ENCODE results near the gene EIF4G2.
A peak's percentile ranks its signal among the peaks of the same experiment; 100 is the strongest.

The EIF4G2 gene

DNA sequence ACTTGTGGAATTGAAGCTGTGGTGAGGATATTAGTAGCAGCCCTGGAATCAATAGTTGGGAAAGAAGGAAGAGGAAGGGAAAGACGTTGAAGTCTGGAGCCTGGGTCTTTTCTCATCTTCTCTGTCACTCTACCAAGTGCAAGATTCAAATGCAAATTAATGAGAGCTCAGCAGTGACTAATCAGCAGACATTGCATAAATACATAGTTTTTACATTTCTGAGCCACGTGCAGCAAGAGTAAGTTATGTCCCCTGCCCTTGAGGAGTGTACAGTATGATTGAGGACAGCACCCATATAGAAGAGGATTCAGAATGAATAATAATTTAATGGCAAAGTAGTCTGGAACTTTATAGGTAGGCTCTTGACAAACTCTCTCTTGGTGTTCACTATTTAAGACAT is 33.9 kb downstream of the EIF4G2 start:
- H3K4me3 ChIP-seq (ENCODE audit: low read length in 2 of 2) = no peak overlapping the region
- no peak overlapping the region for H3K27ac ChIP-seq (ENCODE audit: low read length)
- no peaks in the 10 kb centered on the region for H3K9me3 ChIP-seq (ENCODE audit: control insufficient read depth in 2 of 2, low read length in 2 of 2)
- H3K9ac ChIP-seq (ENCODE audit: low read length in 2 of 2) = no peak overlapping the region
- H3K36me3 ChIP-seq (ENCODE audit: control insufficient read depth in 2 of 2, insufficient read depth in 2 of 2, low read length in 2 of 2) = peaks cover 54 to 59% of the 10 kb centered on the region in 2 donors
- H3K27me3 ChIP-seq (ENCODE audit: control insufficient read depth in 1 of 2, insufficient read depth in 2 of 2, low read length in 2 of 2) = no peaks in the 10 kb centered on the region
- H3K4me1 ChIP-seq (ENCODE audit: control insufficient read depth, insufficient read depth, low read length) = no peaks in the 10 kb centered on the region

DNA sequence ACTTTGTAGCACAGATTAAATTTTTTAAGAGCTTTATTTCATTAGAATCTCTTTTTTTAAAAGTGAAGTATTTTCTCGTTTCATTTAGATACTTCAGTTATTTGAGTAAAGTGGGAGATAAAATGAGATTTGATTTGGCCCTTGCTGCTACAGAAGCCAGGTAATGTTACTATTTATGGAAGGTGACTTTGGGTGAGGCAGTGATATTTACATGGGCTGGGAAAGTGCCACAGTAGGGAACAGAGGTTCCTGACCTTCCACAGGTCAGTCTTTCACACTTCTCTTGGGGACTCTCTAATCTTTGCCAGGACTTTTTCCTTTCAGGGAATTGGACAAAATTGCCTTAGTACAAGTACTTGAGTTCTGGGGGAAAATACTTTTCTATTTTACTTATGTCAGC is 37.3 kb downstream of the EIF4G2 start:
- no peak overlapping the region for H3K27ac ChIP-seq (ENCODE audit: low read length)
- no peak overlapping the region for H3K4me3 ChIP-seq (ENCODE audit: low read length in 2 of 2)
- peaks cover 54 to 59% of the 10 kb centered on the region in 2 donors for H3K36me3 ChIP-seq (ENCODE audit: control insufficient read depth in 2 of 2, insufficient read depth in 2 of 2, low read length in 2 of 2)
- H3K9ac ChIP-seq (ENCODE audit: low read length in 2 of 2) = no peak overlapping the region
- H3K4me1 ChIP-seq (ENCODE audit: control insufficient read depth, insufficient read depth, low read length) = no peaks in the 10 kb centered on the region
- H3K9me3 ChIP-seq (ENCODE audit: control insufficient read depth in 2 of 2, low read length in 2 of 2) = no peaks in the 10 kb centered on the region
- H3K27me3 ChIP-seq (ENCODE audit: control insufficient read depth in 1 of 2, insufficient read depth in 2 of 2, low read length in 2 of 2) = no peaks in the 10 kb centered on the region

DNA sequence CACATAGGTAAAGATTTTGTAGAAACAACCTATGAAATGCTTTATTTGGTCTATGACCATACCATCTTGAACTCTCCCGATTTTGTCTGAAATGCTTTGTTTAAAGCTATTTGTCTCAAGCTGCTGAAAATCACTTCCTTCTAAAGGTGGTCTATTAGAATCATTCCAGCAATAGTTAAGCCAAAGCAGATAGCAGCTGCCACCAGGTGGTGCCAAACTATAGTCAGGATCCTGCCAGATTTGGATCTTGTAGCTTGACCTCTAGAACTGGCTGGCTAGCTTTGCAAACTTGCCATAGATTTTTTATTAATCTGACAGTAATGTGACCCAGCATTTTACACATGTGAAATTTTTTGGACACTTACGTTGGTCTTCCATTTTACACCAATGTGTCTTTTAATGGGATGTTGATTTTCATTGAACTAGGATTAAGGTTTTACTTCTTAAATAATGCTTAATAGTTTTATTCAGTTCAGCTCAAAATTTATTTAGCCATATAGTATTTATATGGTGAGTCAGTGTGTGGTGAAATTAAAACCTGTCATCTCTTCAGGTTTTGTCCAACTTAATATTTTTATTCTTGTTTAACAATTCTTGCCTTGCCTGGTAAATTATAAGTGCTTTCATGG is 38.0 kb downstream of the EIF4G2 start:
- H3K4me1 ChIP-seq (ENCODE audit: control insufficient read depth, insufficient read depth, low read length) = no peaks in the 10 kb centered on the region
- H3K27ac ChIP-seq (ENCODE audit: low read length) = no peak overlapping the region
- H3K9me3 ChIP-seq (ENCODE audit: control insufficient read depth in 2 of 2, low read length in 2 of 2) = no peaks in the 10 kb centered on the region
- no peak overlapping the region for H3K9ac ChIP-seq (ENCODE audit: low read length in 2 of 2)
- no peak overlapping the region for H3K4me3 ChIP-seq (ENCODE audit: low read length in 2 of 2)
- no peaks in the 10 kb centered on the region for H3K27me3 ChIP-seq (ENCODE audit: control insufficient read depth in 1 of 2, insufficient read depth in 2 of 2, low read length in 2 of 2)
- H3K36me3 ChIP-seq (ENCODE audit: control insufficient read depth in 2 of 2, insufficient read depth in 2 of 2, low read length in 2 of 2) = peaks cover 54 to 59% of the 10 kb centered on the region in 2 donors

DNA sequence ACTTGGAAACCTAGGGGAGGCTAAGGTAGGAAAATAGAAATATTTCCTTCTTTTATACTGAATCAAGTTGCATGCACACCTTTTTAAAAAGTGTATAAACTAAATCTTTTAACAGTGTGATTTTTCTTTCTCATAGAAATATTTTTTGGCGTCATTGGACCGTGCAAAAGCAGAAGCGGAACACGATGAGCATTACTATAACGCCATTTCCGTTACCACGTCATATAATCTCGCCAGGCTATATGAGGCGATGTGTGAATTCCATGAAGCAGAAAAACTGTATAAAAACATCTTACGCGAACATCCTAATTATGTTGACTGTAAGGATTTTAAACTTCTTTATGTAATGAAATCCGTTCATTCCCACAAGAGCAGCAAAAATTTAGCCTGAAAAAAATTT is 44.3 kb downstream of the EIF4G2 start:
- no peaks in the 10 kb centered on the region for H3K4me1 ChIP-seq (ENCODE audit: control insufficient read depth, insufficient read depth, low read length)
- no peak overlapping the region for H3K27ac ChIP-seq (ENCODE audit: low read length)
- peaks cover 36 to 48% of the 10 kb centered on the region in 2 donors for H3K36me3 ChIP-seq (ENCODE audit: control insufficient read depth in 2 of 2, insufficient read depth in 2 of 2, low read length in 2 of 2)
- H3K4me3 ChIP-seq (ENCODE audit: low read length in 2 of 2) = no peak overlapping the region
- no peaks in the 10 kb centered on the region for H3K9me3 ChIP-seq (ENCODE audit: control insufficient read depth in 2 of 2, low read length in 2 of 2)
- H3K27me3 ChIP-seq (ENCODE audit: control insufficient read depth in 1 of 2, insufficient read depth in 2 of 2, low read length in 2 of 2) = no peaks in the 10 kb centered on the region
- no peak overlapping the region for H3K9ac ChIP-seq (ENCODE audit: low read length in 2 of 2)

DNA sequence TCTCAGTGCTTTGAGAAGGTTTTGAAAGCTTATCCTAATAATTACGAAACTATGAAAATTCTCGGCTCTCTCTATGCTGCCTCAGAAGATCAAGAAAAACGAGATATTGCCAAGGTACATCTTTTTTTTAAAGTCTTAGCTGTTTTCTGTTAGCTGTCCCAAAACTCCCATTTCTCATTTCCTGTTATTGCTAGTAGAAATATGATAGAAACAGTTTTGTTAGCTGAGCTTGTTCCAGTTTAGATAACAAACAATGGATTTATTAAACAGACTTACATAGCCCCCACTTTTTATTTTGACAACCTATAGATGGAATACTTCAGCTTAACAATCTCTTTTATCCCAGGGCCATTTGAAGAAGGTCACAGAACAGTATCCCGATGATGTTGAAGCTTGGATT is 45.0 kb downstream of the EIF4G2 start:
- Histone ChIP-seq H3K4me3 (ENCODE audit: low read length in 2 of 2) (no peak overlapping the region), H3K9ac (ENCODE audit: low read length in 2 of 2) (no peak overlapping the region), H3K27me3 (ENCODE audit: control insufficient read depth in 1 of 2, insufficient read depth in 2 of 2, low read length in 2 of 2) (no peaks in the 10 kb centered on the region), H3K36me3 (ENCODE audit: control insufficient read depth in 2 of 2, insufficient read depth in 2 of 2, low read length in 2 of 2) (peaks cover 36 to 51% of the 10 kb centered on the region in 2 donors), H3K27ac (ENCODE audit: low read length) (no peak overlapping the region), H3K4me1 (ENCODE audit: control insufficient read depth, insufficient read depth, low read length) (no peaks in the 10 kb centered on the region), H3K9me3 (ENCODE audit: control insufficient read depth in 2 of 2, low read length in 2 of 2) (no peaks in the 10 kb centered on the region)

DNA sequence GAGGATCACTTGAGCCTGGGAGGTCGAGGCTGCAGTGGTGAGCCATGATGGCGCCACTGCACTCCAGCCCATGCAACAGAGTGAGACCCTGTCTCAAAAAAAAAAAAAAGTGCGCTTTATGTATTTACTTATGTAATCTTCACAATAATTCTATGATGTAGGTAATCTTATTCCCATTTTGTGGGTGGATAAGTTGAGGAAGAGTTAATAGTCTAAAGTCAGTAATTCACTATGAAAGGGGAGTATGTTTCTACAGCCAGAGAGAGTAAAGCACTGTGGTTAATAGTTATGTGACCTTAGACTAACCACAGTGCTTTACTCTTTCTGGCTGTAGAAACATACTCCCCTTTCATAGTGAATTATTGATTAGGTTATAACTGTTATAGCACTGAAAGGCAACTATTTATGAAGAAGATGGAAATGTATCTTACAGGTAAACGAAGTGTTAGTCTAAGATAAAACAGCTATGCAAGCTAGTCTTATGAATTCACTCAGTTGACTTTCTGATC is 45.8 kb downstream of the EIF4G2 start:
- no peak overlapping the region for H3K4me3 ChIP-seq (ENCODE audit: low read length in 2 of 2)
- H3K27me3 ChIP-seq (ENCODE audit: control insufficient read depth in 1 of 2, insufficient read depth in 2 of 2, low read length in 2 of 2) = no peaks in the 10 kb centered on the region
- no peaks in the 10 kb centered on the region for H3K4me1 ChIP-seq (ENCODE audit: control insufficient read depth, insufficient read depth, low read length)
- no peak overlapping the region for H3K27ac ChIP-seq (ENCODE audit: low read length)
- no peaks in the 10 kb centered on the region for H3K9me3 ChIP-seq (ENCODE audit: control insufficient read depth in 2 of 2, low read length in 2 of 2)
- peaks cover 39 to 58% of the 10 kb centered on the region in 2 donors for H3K36me3 ChIP-seq (ENCODE audit: control insufficient read depth in 2 of 2, insufficient read depth in 2 of 2, low read length in 2 of 2)
- H3K9ac ChIP-seq (ENCODE audit: low read length in 2 of 2) = no peak overlapping the region

DNA sequence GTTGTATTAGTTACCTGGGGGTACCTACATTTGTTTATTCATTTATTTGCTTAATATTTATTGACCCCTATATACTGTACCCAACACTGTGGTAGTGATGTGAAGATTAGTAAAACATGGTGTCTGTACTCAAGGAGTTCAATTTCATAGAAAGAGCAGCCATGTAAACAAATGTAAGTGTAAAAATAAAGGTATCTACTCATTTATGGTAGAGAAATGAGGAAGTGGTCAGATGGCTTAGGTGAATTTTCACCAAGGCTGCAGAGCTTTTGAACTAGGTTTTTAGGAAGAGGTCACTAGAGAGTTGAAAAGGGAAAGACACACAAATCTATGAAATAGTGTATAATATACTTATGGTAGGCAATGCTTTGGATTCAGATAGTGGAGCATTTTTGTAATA is 46.5 kb downstream of the EIF4G2 start:
- no peaks in the 10 kb centered on the region for H3K9me3 ChIP-seq (ENCODE audit: control insufficient read depth in 2 of 2, low read length in 2 of 2)
- no peak overlapping the region for H3K27ac ChIP-seq (ENCODE audit: low read length)
- peaks cover 40 to 63% of the 10 kb centered on the region in 2 donors for H3K36me3 ChIP-seq (ENCODE audit: control insufficient read depth in 2 of 2, insufficient read depth in 2 of 2, low read length in 2 of 2)
- no peaks in the 10 kb centered on the region for H3K4me1 ChIP-seq (ENCODE audit: control insufficient read depth, insufficient read depth, low read length)
- H3K27me3 ChIP-seq (ENCODE audit: control insufficient read depth in 1 of 2, insufficient read depth in 2 of 2, low read length in 2 of 2) = no peaks in the 10 kb centered on the region
- H3K9ac ChIP-seq (ENCODE audit: low read length in 2 of 2) = no peak overlapping the region
- H3K4me3 ChIP-seq (ENCODE audit: low read length in 2 of 2) = no peak overlapping the region

DNA sequence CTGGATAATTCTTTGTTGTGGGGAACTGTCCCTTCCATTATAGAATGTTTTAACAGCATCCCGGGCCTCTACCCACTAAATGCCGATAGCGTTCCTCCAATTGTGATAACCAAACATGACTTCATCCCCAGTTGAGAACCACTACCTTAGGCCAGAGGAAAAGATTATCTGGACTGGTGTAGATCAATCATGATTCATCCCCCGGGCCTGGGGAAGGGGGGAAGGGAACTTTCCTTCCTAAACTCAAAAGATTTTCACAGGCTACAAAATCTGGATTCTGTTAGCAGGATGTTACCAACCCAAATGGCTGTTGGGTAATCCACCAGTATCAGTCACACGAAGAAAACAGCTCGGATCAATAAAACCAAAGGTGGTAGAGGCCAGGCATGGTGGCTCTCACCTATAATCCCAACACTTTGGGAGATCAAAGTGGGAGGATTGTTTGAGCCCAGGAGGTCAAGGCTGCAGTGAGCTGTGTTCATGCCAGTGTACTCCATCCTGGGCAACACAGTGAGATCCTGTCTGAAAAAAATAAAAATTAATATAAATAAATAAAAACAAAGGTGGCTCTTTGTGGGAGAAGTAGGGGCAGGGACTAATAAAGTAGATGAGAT is 47.5 kb downstream of the EIF4G2 start:
- no peaks in the 10 kb centered on the region for H3K4me1 ChIP-seq (ENCODE audit: control insufficient read depth, insufficient read depth, low read length)
- no peak overlapping the region for H3K27ac ChIP-seq (ENCODE audit: low read length)
- H3K9me3 ChIP-seq (ENCODE audit: control insufficient read depth in 2 of 2, low read length in 2 of 2) = no peaks in the 10 kb centered on the region
- peaks cover 38 to 64% of the 10 kb centered on the region in 2 donors for H3K36me3 ChIP-seq (ENCODE audit: control insufficient read depth in 2 of 2, insufficient read depth in 2 of 2, low read length in 2 of 2)
- H3K4me3 ChIP-seq (ENCODE audit: low read length in 2 of 2) = no peak overlapping the region
- no peak overlapping the region for H3K9ac ChIP-seq (ENCODE audit: low read length in 2 of 2)
- no peaks in the 10 kb centered on the region for H3K27me3 ChIP-seq (ENCODE audit: control insufficient read depth in 1 of 2, insufficient read depth in 2 of 2, low read length in 2 of 2)

DNA sequence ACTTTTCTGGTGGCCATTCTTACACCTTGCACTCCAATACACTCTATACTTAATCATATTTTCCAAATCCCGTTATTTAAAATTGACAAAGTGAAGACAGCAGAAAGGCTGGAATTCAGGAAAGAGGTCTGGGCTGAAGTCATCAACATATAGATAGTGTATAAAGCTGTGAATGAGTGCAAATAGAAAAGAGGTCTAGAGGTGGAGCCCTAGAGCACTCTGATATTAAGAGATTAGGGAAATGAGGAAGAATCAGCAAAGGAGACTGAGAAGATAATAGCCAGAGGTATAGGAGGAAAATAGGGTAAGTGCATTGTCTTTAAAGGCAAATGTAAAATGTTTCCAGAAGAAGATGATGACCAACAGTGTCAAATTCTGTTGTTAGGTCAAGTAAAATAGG is 49.8 kb downstream of the EIF4G2 start:
- Histone ChIP-seq H3K4me3 (ENCODE audit: low read length in 2 of 2) (no peak overlapping the region), H3K36me3 (ENCODE audit: control insufficient read depth in 2 of 2, insufficient read depth in 2 of 2, low read length in 2 of 2) (peaks cover 30 to 64% of the 10 kb centered on the region in 2 donors), H3K9ac (ENCODE audit: low read length in 2 of 2) (no peak overlapping the region), H3K9me3 (ENCODE audit: control insufficient read depth in 2 of 2, low read length in 2 of 2) (no peaks in the 10 kb centered on the region), H3K27ac (ENCODE audit: low read length) (no peak overlapping the region), H3K27me3 (ENCODE audit: control insufficient read depth in 1 of 2, insufficient read depth in 2 of 2, low read length in 2 of 2) (no peaks in the 10 kb centered on the region), H3K4me1 (ENCODE audit: control insufficient read depth, insufficient read depth, low read length) (no peaks in the 10 kb centered on the region)

DNA sequence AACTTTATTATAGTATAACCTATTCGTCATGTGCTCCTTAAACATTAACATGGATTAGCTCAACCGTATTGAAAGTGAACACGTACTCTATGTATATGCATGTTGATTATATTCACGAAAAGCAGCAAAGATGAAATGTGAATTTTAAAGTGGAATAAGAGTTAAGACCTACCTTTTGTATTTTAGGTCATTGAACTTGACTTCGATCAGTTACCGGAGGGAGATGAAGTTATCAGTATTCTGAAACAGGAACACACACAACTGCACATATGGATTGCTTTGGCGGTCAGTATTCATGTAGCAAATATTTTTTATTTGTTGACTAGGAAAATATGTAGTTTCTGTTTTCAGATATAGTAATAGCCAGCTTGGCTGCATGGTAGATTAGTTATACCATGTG is 56.2 kb downstream of the EIF4G2 start:
- no peaks in the 10 kb centered on the region for H3K27me3 ChIP-seq (ENCODE audit: control insufficient read depth in 1 of 2, insufficient read depth in 2 of 2, low read length in 2 of 2)
- peak overlapping the region; percentile 97 to 99 for H3K4me3 ChIP-seq (ENCODE audit: low read length in 2 of 2)
- no peak overlapping the region for H3K27ac ChIP-seq (ENCODE audit: low read length)
- H3K9ac ChIP-seq (ENCODE audit: low read length in 2 of 2) = no peak overlapping the region
- H3K4me1 ChIP-seq (ENCODE audit: control insufficient read depth, insufficient read depth, low read length) = peaks cover 12% of the 10 kb centered on the region
- H3K36me3 ChIP-seq (ENCODE audit: control insufficient read depth in 2 of 2, insufficient read depth in 2 of 2, low read length in 2 of 2) = peaks cover 5 to 24% of the 10 kb centered on the region in 2 donors
- no peaks in the 10 kb centered on the region for H3K9me3 ChIP-seq (ENCODE audit: control insufficient read depth in 2 of 2, low read length in 2 of 2)

DNA sequence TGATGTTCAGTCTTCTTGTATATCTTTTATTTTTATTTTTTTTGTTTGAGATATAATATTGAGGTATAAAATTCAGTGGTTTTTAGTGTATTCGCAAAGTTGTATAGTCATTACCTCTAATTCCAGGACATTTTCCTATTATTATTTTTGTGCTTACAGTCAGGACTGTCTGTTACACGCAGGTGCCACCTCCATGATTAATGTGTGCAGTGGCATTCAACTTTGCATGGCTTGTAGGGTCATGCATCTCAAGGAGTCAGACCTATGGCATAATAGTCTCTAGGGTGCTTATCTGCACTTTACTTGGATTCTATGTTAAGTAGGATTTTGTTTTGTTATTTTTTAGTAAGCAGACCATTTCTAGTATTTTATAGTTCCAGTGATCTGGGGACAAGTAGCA is 56.7 kb downstream of the EIF4G2 start:
- no peaks in the 10 kb centered on the region for H3K27me3 ChIP-seq (ENCODE audit: control insufficient read depth in 1 of 2, insufficient read depth in 2 of 2, low read length in 2 of 2)
- peaks cover 2 to 19% of the 10 kb centered on the region in 2 donors for H3K36me3 ChIP-seq (ENCODE audit: control insufficient read depth in 2 of 2, insufficient read depth in 2 of 2, low read length in 2 of 2)
- H3K9me3 ChIP-seq (ENCODE audit: control insufficient read depth in 2 of 2, low read length in 2 of 2) = no peaks in the 10 kb centered on the region
- H3K4me1 ChIP-seq (ENCODE audit: control insufficient read depth, insufficient read depth, low read length) = peaks cover 12% of the 10 kb centered on the region
- no peak overlapping the region for H3K27ac ChIP-seq (ENCODE audit: low read length)
- peak overlapping the region; percentile 97 to 99 for H3K4me3 ChIP-seq (ENCODE audit: low read length in 2 of 2)
- H3K9ac ChIP-seq (ENCODE audit: low read length in 2 of 2) = peak overlapping the region; percentile 89 to 97

All from stomach smooth muscle (tissue), 2 donors.